Esophagus muscularis mucosa (tissue), 3 donors: ENCODE data around the gene DUSP11.

Experiments
- POLR2AphosphoS5 ChIP-seq, 2 donors: sonication (generic); formaldehyde crosslinking; IDR thresholded peaks; one replicate each; pipeline ENCODE4 v1.6.1; 2017; ENCODE audit warnings: antibody characterized with exemption in 2 of 2
- TF ChIP-seq, protein P1 (sequence below), 3 experiments: fragments of 200-600 bp in 2 of 3; fragments of 450-650 bp in 1 of 3; sonication (generic) in 2 of 3; IDR thresholded peaks; one replicate each; pipeline ENCODE4 v1.5.1; 2017 to 2019; ENCODE audit warnings: antibody characterized with exemption in 3 of 3, mild to moderate bottlenecking in 2 of 3, moderate library complexity in 1 of 3

DNA sequence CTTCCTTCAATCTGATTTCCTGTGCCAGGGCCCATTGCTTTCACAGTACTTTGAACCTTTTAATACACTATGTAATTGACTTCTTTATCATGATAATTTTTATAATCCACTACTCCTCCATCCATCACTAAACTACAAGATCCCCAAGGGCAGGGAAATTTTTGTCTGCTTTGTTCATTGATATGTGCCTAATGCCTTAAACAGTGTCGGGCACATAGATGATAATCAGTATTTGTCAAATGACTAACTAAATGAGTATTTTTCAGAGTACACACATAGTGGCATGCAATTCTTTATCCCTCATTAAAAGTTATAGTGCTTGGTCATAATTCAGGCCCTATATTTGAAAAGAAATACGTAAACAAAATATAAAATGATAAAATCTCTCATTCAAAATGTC, 43.5 kb upstream of the DUSP11 start:
- TF ChIP-seq POLR2AphosphoS5 (IDR thresholded peaks at IDR 0.05): no peak
- TF ChIP-seq, protein P1, sequence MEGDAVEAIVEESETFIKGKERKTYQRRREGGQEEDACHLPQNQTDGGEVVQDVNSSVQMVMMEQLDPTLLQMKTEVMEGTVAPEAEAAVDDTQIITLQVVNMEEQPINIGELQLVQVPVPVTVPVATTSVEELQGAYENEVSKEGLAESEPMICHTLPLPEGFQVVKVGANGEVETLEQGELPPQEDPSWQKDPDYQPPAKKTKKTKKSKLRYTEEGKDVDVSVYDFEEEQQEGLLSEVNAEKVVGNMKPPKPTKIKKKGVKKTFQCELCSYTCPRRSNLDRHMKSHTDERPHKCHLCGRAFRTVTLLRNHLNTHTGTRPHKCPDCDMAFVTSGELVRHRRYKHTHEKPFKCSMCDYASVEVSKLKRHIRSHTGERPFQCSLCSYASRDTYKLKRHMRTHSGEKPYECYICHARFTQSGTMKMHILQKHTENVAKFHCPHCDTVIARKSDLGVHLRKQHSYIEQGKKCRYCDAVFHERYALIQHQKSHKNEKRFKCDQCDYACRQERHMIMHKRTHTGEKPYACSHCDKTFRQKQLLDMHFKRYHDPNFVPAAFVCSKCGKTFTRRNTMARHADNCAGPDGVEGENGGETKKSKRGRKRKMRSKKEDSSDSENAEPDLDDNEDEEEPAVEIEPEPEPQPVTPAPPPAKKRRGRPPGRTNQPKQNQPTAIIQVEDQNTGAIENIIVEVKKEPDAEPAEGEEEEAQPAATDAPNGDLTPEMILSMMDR (IDR thresholded peaks at IDR 0.05): no peak
